IMR-90 (cell line): Measurements from ENCODE around the gene PSME4. TPM values are rescaled to one million over a fixed set of nuclear protein-coding genes. Genes with fewer than 3 reads are reported as not detected.

Source experiments
- ATAC-seq: fragments of 200-7000 bp; cut with Tn5 transposase; 2 replicates; pipeline ENCODE4 v1.9.1; 2020; ENCODE audit warnings: low read depth, mild to moderate bottlenecking, moderate library complexity
- BruUV-seq: library from RNA; stranded (reverse); fragments of 400-500 nt; replicated peaks from 2 replicates; lab custom pipeline; 2021; lab: Mats Ljungman, UMichigan
- CTCF ChIA-PET: fragments of 300-600 bp; formaldehyde crosslinking; extraction: SDS; loops from one replicate; lab custom pipeline; 2021; ENCODE audit warnings: antibody characterized with exemption; lab: Yijun Ruan, JAX
- POLR2A ChIA-PET: fragments of 300-600 bp; sonication (Branson Sonifier 250); formaldehyde crosslinking; loops from one replicate; lab custom pipeline; 2022; ENCODE audit warnings: antibody characterized with exemption; ENCODE audit not compliant: unreplicated experiment; lab: Charles Lee
- DNase-seq: peaks from one replicate; pipeline ENCODE4 v3.0.0; 2013
- H2AFZ ChIP-seq: replicated peaks from 2 replicates; pipeline ENCODE3; 2013; ENCODE audit warnings: low read length, mild to moderate bottlenecking; ENCODE audit not compliant: poor library complexity
- H2AK5ac ChIP-seq: 2 replicates; pipeline ENCODE4 v1.6.1; 2013; ENCODE audit warnings: low read depth, low read length, inconsistent platforms
- H2AK9ac ChIP-seq: replicated peaks from 2 replicates; pipeline ENCODE3; 2013; ENCODE audit warnings: mild to moderate bottlenecking, low read depth, low read length, moderate library complexity; ENCODE audit not compliant: poor library complexity
- H2BK120ac ChIP-seq: 2 replicates; pipeline ENCODE4 v1.6.1; 2013; ENCODE audit warnings: low read depth, low read length, inconsistent platforms
- H2BK15ac ChIP-seq: 3 replicates; pipeline ENCODE4 v1.6.1; 2013; ENCODE audit warnings: low read depth, low read length, inconsistent platforms
- H2BK20ac ChIP-seq: 2 replicates; pipeline ENCODE4 v1.6.1; 2013; ENCODE audit warnings: low read depth, mild to moderate bottlenecking, inconsistent platforms, low read length, moderate library complexity
- H2BK5ac ChIP-seq: 2 replicates; pipeline ENCODE4 v1.6.1; 2013; ENCODE audit warnings: mild to moderate bottlenecking, low read depth, low read length, inconsistent platforms; ENCODE audit not compliant: poor library complexity, severe bottlenecking
- H3K14ac ChIP-seq: replicated peaks from 2 replicates; pipeline ENCODE4 v1.6.1; 2013; ENCODE audit warnings: low read depth, low read length, inconsistent platforms
- H3K18ac ChIP-seq: 2 replicates; pipeline ENCODE4 v1.6.1; 2013; ENCODE audit warnings: low read depth, low read length, control low read depth
- H3K23ac ChIP-seq: 2 replicates; pipeline ENCODE4 v1.6.1; 2013; ENCODE audit warnings: low read depth, low read length, inconsistent platforms
- H3K27ac ChIP-seq: 2 replicates; pipeline ENCODE4 v1.5.1; 2013; ENCODE audit warnings: mild to moderate bottlenecking, control low read depth, low read length; ENCODE audit not compliant: insufficient read depth
- H3K27me3 ChIP-seq: 2 replicates; pipeline ENCODE4 v1.6.1; 2013; ENCODE audit warnings: low read length; ENCODE audit not compliant: control insufficient read depth, insufficient read depth
- H3K36me3 ChIP-seq: 2 replicates; pipeline ENCODE4 v1.6.1; 2013; ENCODE audit warnings: low read length, mixed read lengths; ENCODE audit not compliant: control insufficient read depth, insufficient read depth
- H3K4ac ChIP-seq: 2 replicates; pipeline ENCODE4 v1.6.1; 2013; ENCODE audit warnings: low read depth, low read length, inconsistent platforms
- H3K4me1 ChIP-seq: 2 replicates; pipeline ENCODE4 v1.6.1; 2013; ENCODE audit warnings: low read length, mixed read lengths; ENCODE audit not compliant: control insufficient read depth, insufficient read depth
- H3K4me2 ChIP-seq: 2 replicates; pipeline ENCODE4 v1.6.1; 2013; ENCODE audit warnings: low read depth, mild to moderate bottlenecking, control low read depth, low read length, moderate library complexity
- H3K4me3 ChIP-seq: 2 replicates; pipeline ENCODE4 v1.5.1; 2013; ENCODE audit warnings: low read depth, mild to moderate bottlenecking, control low read depth, low read length, moderate library complexity; ENCODE audit not compliant: insufficient read depth
- H3K56ac ChIP-seq: 2 replicates; pipeline ENCODE4 v1.6.1; 2013; ENCODE audit warnings: low read length, inconsistent platforms; ENCODE audit not compliant: insufficient read depth; ENCODE audit errors: extremely low read depth
- H3K79me1 ChIP-seq, 2 experiments: 2 replicates each; pipeline ENCODE4 v1.6.1; 2013; ENCODE audit warnings: low read length in 2 of 2, inconsistent platforms in 1 of 2, low read depth in 1 of 2
- H3K9ac ChIP-seq: 2 replicates; pipeline ENCODE4 v1.6.1; 2013; ENCODE audit warnings: low read depth, low read length, control low read depth
- H3K9me1 ChIP-seq: 2 replicates; pipeline ENCODE4 v1.6.1; 2013; ENCODE audit warnings: low read length, inconsistent platforms; ENCODE audit not compliant: insufficient read depth
- H3K9me3 ChIP-seq: 2 replicates; pipeline ENCODE4 v1.6.1; 2013; ENCODE audit warnings: low read length; ENCODE audit not compliant: control insufficient read depth, insufficient read depth
- H4K20me1 ChIP-seq: 2 replicates; pipeline ENCODE4 v1.6.1; 2013; ENCODE audit warnings: low read length, inconsistent platforms; ENCODE audit not compliant: insufficient read depth
- H4K5ac ChIP-seq: 2 replicates; pipeline ENCODE4 v1.6.1; 2013; ENCODE audit warnings: mild to moderate bottlenecking, low read depth, low read length, control low read depth
- H4K8ac ChIP-seq, 2 experiments: 2 replicates each; pipeline ENCODE4 v1.6.1; 2013; ENCODE audit warnings: low read depth in 2 of 2, low read length in 2 of 2, control low read depth in 1 of 2, inconsistent platforms in 1 of 2
- H4K91ac ChIP-seq: 2 replicates; pipeline ENCODE4 v1.6.1; 2013; ENCODE audit warnings: low read depth, low read length, inconsistent platforms; ENCODE audit not compliant: insufficient read depth
- BHLHE40 ChIP-seq: fragments of 150-350 bp; IDR thresholded peaks from 2 replicates; pipeline ENCODE4 v1.6.1; 2016; ENCODE audit warnings: mild to moderate bottlenecking, low read depth, low read length
- CHD1 ChIP-seq: IDR thresholded peaks from 2 replicates; pipeline ENCODE4 v1.6.1; 2012; ENCODE audit warnings: low read depth, low read length, improper control_type of control experiment
- MXI1 ChIP-seq: IDR thresholded peaks from 2 replicates; pipeline ENCODE4 v1.6.1; 2012; ENCODE audit warnings: low read depth, mild to moderate bottlenecking, low read length, moderate library complexity, borderline replicate concordance
- RFX5 ChIP-seq: IDR thresholded peaks from 2 replicates; pipeline ENCODE4 v1.8.0; 2012; ENCODE audit warnings: low read depth, mild to moderate bottlenecking, low read length, moderate library complexity
- WGBS, 2 experiments: methylation state at CpG; one replicate each; pipeline versions ENCODE4 v1.1.5 to v1.1.7; 2013; ENCODE audit warnings: missing lambda C conversion rate in 2 of 2; ENCODE audit not compliant: insufficient read length in 1 of 2; ENCODE audit errors: extremely low coverage in 2 of 2; 5-methylcytosine and 5-hydroxymethylcytosine counted together
- dilution Hi-C: fragments of 300-500 bp; cut with HindIII; formaldehyde crosslinking; loops from one replicate; pipeline ENCODE4 v1.14.3; 2018; ENCODE audit warnings: low sequenced_read_pairs; ENCODE audit not compliant: unreplicated experiment
- in situ Hi-C: fragments of 300-500 bp; cut with MboI; formaldehyde crosslinking; loops from 3 replicates; pipeline ENCODE4 v1.14.3; 2019; ENCODE audit warnings: low sequenced_read_pairs, inconsistent platforms, mixed read lengths
- intact Hi-C: fragments of 100-400 bp; cut with micrococcal nuclease; formaldehyde crosslinking; loops from 2 replicates; pipeline ENCODE4 v1.10.0; 2022
- polyA plus RNA-seq, 3 experiments: library from polyadenylated mRNA; depleted of rRNA; stranded (reverse); fragments of >200 nt; gene quantifications; 2 replicates each; pipeline ENCODE4 v1.2.3, GENCODE V29; 2012; ENCODE audit warnings: low replicate concordance in 1 of 3
- total RNA-seq: library from RNA; depleted of rRNA; stranded (reverse); fragments of >200 nt; gene quantifications from 2 replicates; pipeline ENCODE4 v1.2.3, GENCODE V29; 2012
- TF ChIP-seq, protein P1 (sequence below): fragments of 150-350 bp; IDR thresholded peaks from 2 replicates; pipeline ENCODE4 v1.6.1; 2016; ENCODE audit warnings: low read depth, mild to moderate bottlenecking, low read length, moderate library complexity, borderline replicate concordance

Gene PSME4
- total and polyA plus RNA-seq, 2 of the 4 experiments (the other 2 are of a cell fraction), result 28.2 to 61.3 TPM

DNA sequence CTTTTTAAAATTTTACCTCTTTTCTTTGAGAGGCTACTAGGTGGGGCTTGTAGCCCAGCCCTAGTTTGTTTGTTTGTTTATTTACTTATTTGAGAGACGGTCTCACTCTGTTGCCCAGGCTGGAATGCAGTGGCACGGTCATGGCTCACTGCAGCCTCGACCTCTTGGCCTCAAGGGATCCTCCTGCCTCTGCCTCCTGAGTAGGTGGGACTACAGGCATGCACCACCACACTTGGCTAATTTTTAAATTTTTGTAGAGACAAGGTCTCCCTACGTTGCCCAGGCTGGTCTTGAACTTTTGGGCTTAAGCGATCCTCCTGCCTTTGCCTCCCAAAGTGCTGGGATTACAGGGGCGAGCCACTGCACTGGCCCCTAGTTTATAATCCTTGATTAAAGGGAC is 149.0 kb downstream of the PSME4 start:
- H2BK120ac ChIP-seq, result no peak overlapping the region
- H3K14ac ChIP-seq, result no peak overlapping the region
- DNase-seq (no peak), ATAC-seq (no peak)
- H4K5ac ChIP-seq, result no peak overlapping the region
- no peak overlapping the region for H4K8ac ChIP-seq
- WGBS, 2 experiments, result no CpG with 5 or more reads among the region's 6 CpGs
- no peaks in the 10 kb centered on the region for H4K20me1 ChIP-seq
- intact Hi-C loops, result no loop called here
- POLR2A ChIA-PET, result no interaction called here
- no peak overlapping the region for H3K23ac ChIP-seq
- no peak overlapping the region for H3K4ac ChIP-seq
- no peak overlapping the region for H2AK9ac ChIP-seq
- H2BK20ac ChIP-seq, result no peak overlapping the region
- H3K9me3 ChIP-seq, result no peaks in the 10 kb centered on the region
- peaks cover 13% of the 10 kb centered on the region for H3K36me3 ChIP-seq
- no peak overlapping the region for H3K18ac ChIP-seq
- no peak overlapping the region for H2AK5ac ChIP-seq
- peaks cover 0 to 8% of the 10 kb centered on the region in 2 experiments; a peak in 2 of 4 replicates for H3K79me1 ChIP-seq
- TF ChIP-seq CHD1 (no peak), MXI1 (no peak), BHLHE40 (no peak), RFX5 (no peak)
- TF ChIP-seq, protein P1, sequence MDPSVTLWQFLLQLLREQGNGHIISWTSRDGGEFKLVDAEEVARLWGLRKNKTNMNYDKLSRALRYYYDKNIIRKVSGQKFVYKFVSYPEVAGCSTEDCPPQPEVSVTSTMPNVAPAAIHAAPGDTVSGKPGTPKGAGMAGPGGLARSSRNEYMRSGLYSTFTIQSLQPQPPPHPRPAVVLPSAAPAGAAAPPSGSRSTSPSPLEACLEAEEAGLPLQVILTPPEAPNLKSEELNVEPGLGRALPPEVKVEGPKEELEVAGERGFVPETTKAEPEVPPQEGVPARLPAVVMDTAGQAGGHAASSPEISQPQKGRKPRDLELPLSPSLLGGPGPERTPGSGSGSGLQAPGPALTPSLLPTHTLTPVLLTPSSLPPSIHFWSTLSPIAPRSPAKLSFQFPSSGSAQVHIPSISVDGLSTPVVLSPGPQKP, result no peak
- no peak overlapping the region for H3K4me3 ChIP-seq
- no peak overlapping the region for H3K9ac ChIP-seq
- in situ Hi-C loops, result no loop called here
- BruUV-seq, result no TSS peak
- H2BK5ac ChIP-seq, result no peak overlapping the region
- H3K4me2 ChIP-seq, result no peak overlapping the region
- dilution Hi-C loops, result no loop called here
- no peaks in the 10 kb centered on the region for H3K27me3 ChIP-seq
- no peak overlapping the region for H2BK15ac ChIP-seq
- H3K56ac ChIP-seq, result no peak overlapping the region
- H3K27ac ChIP-seq, result no peak overlapping the region
- CTCF ChIA-PET, result no interaction called here
- H3K9me1 ChIP-seq, result peaks cover 7% of the 10 kb centered on the region
- H3K4me1 ChIP-seq, result 0 out of 2 replicates have a peak, but pooled peaks cover 2% of the 10 kb centered on the region
- no peak overlapping the region for H2AFZ ChIP-seq
- no peak overlapping the region for H4K91ac ChIP-seq
